AG10803 (cell line): ENCODE data around the gene GRIN2C.

ENCODE experiments used
- DNase-seq: peaks from one replicate; pipeline ENCODE4 v3.0.0; 2010; ENCODE audit warnings: low read depth
- H3K4me3 ChIP-seq: 2 replicates; pipeline ENCODE4 v1.5.1; 2011; ENCODE audit warnings: mild to moderate bottlenecking, low read length, control low read depth
- CTCF ChIP-seq: conservative IDR thresholded peaks from 2 replicates; pipeline ENCODE4 v1.5.1; 2011; ENCODE audit warnings: mild to moderate bottlenecking, low read length, control low read depth, inconsistent platforms

Gene GRIN2C

GRCh38 chr17:74840989-74841666 lies 18.6 kb downstream of the GRIN2C start:
- H3K4me3 ChIP-seq = no peak overlapping the region
- TF ChIP-seq CTCF = no peak
- peak; percentile 39 for DNase-seq

GRCh38 chr17:74839990-74840852 lies 19.5 kb downstream of the GRIN2C start:
- no peak for DNase-seq
- no peak overlapping the region for H3K4me3 ChIP-seq
- no peak for TF ChIP-seq CTCF

- no peak overlapping the region for H3K4me3 ChIP-seq
- DNase-seq = peak; percentile 28
- TF ChIP-seq CTCF = no peak
Measured at GRCh38 chr17:74838274-74838673, 21.4 kb downstream of the GRIN2C start.

- H3K4me3 ChIP-seq = no peak overlapping the region
- DNase-seq = no peak
- no peak for TF ChIP-seq CTCF
Measured at GRCh38 chr17:74836691-74837467, 22.8 kb downstream of the GRIN2C start.

DNA sequence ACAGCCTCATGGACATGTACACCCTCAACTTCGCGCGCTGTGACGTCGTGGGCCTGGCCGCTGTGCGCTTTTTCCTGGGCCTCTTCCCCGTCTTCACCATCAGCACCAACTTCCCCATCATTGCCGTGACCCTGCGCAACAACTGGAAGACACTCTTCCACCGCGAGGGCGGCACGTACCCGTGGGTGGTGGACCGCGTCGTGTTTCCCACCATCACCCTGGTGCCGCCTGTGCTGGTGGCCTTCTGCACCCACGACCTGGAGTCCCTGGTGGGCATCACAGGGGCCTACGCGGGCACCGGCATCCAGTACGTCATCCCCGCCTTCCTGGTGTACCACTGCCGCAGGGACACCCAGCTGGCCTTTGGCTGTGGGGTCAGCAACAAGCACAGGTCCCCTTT lies 23.5 kb downstream of the GRIN2C start:
- no peak overlapping the region for H3K4me3 ChIP-seq
- no peak for DNase-seq
- no peak for TF ChIP-seq CTCF

GRCh38 chr17:74833501-74834377 lies 25.9 kb downstream of the GRIN2C start:
- DNase-seq = peak; percentile 55
- H3K4me3 ChIP-seq = no peak overlapping the region
- TF ChIP-seq CTCF = no peak
